SK-N-MC (cell line): ENCODE measurements around the gene HSD11B2.

Experiments used
- EZH2 ChIP-seq: fragments of 200-600 bp; sonication (generic); IDR thresholded peaks from one replicate; pipeline ENCODE4 v1.6.1; 2017; ENCODE audit warnings: antibody characterized with exemption
- FOXP2 ChIP-seq: optimal IDR thresholded peaks from 2 replicates; pipeline ENCODE3; 2011; ENCODE audit warnings: mild to moderate bottlenecking, moderate library complexity; ENCODE audit not compliant: insufficient read depth; ENCODE audit errors: extremely low read length, control extremely low read depth
- POLR2AphosphoS5 ChIP-seq: IDR thresholded peaks from 2 replicates; pipeline ENCODE4 v1.6.1; 2012; ENCODE audit warnings: mild to moderate bottlenecking, low read depth, low read length, borderline replicate concordance

DNA sequence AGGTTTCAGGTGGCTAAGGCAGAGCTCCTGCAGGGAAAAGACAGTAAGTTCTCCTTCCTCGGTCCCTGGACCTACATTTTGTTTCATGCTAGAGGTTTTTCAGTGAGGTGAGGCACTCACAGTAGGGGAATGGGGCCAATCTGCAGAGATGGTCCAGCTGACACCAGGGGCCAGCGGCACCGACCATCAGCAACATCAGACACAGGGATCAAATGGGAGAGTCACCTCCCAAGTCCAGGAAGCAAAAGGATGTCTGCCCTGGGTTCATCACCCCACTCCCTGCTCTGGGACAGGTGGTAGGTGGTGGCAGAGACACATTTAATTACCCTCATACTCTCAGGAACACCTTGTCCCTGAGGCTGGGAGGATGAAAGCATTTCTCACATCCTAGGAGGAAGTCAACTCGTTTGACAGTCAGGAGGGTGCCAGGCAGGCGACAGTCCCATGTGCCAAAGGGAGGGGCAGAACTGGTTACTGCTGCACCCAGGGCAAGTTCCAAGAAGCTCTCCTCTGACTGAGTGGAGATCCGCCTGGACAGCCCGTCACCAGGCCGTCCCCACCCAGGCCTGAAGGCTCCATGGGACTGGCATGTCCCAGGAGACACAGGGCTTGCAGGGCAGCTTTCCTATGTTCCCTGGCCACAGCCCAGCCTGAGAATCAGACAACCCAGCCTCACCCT, 30.8 kb downstream of the HSD11B2 start:
- TF ChIP-seq POLR2AphosphoS5 (no peak), EZH2 (no peak), FOXP2 (no peak)
